ENCODE data around the gene SOX2.

DNA sequence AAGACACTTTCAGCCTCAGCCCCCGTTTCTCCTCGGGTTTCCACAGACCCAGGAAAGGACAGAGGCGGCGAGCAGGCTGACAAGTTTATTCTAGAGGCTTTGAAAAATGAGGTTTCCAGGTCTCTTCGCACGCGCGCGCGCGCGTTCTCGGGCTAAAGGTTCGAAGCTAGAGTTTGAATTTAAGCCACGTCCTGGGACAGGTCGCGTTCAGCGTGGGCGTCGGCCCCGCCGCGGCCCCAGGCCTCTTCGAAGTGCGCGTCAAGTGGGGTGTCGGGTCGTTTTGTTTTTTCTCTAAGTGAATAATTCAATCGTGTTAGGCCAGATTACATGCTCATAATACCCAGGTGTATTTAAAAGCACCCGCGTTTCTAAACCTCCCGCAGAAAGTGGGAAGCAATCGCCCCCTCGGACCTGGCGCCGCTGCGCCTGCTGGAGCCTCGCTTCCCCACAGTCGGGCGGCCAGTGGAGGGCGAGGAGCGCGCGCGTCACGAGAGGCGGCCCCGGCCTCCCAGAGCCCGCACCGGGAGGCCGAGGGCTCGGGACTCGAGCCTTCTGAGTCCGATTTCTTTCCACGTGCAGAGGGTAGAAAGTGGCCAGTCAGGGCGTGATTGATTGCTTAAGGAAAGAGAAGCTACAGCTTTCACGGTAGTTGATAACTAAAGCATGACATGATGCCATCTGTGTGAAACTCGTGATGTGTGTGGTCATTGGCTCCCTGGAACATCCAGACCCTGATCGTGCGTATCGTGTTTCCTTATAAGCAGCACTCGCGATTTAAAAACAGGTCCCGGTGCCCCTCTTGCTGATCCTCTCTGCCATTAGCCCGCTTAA is 15.8 kb upstream of the SOX2 start:
- TF ChIP-seq, protein P1, sequence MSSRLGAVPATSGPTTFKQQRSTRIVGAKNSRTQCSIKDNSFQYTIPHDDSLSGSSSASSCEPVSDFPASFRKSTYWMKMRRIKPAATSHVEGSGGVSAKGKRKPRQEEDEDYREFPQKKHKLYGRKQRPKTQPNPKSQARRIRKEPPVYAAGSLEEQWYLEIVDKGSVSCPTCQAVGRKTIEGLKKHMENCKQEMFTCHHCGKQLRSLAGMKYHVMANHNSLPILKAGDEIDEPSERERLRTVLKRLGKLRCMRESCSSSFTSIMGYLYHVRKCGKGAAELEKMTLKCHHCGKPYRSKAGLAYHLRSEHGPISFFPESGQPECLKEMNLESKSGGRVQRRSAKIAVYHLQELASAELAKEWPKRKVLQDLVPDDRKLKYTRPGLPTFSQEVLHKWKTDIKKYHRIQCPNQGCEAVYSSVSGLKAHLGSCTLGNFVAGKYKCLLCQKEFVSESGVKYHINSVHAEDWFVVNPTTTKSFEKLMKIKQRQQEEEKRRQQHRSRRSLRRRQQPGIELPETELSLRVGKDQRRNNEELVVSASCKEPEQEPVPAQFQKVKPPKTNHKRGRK (CRISPR knock-in tag; IDR thresholded peaks at IDR 0.05; ENCODE audit: borderline replicate concordance) = no peak
- no peak for TF ChIP-seq NR1H2 (CRISPR knock-in tag; IDR thresholded peaks at IDR 0.05)

All from WTC11 (cell line).